ENCODE data around the gene ADAMTS17.

Gene ADAMTS17

DNA sequence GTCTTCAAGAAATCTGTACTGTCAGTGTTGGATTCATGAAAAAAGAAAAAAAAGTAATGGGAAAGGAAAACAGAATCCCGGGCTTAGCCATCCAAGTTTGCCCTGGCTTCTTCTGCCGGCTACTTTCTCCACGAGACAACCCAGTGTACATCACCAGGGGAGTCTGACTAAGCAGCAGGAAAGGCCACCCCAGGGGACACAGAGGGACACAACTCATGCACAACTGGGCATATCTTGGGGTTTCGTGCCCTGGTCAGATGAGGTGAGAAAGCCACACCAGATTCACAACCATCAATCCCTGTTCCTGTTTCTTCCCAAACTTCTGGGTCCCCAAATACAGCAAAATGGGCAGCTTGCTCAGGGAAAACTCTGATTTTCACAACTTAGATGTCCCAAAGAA lies 33.2 kb downstream of the ADAMTS17 start:
- TF ChIP-seq, protein P1, sequence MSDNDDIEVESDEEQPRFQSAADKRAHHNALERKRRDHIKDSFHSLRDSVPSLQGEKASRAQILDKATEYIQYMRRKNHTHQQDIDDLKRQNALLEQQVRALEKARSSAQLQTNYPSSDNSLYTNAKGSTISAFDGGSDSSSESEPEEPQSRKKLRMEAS (IDR thresholded peaks at IDR 0.05), result no peak
- no peak for TF ChIP-seq TAF1 (IDR thresholded peaks at IDR 0.05; ENCODE audit: low read depth)
- no peak for TF ChIP-seq NFIC (IDR thresholded peaks at IDR 0.05)
- TF ChIP-seq CREB1 (IDR thresholded peaks at IDR 0.05; ENCODE audit: low read depth), result no peak
- TF ChIP-seq EGR1 (IDR thresholded peaks at IDR 0.05), result no peak

DNA sequence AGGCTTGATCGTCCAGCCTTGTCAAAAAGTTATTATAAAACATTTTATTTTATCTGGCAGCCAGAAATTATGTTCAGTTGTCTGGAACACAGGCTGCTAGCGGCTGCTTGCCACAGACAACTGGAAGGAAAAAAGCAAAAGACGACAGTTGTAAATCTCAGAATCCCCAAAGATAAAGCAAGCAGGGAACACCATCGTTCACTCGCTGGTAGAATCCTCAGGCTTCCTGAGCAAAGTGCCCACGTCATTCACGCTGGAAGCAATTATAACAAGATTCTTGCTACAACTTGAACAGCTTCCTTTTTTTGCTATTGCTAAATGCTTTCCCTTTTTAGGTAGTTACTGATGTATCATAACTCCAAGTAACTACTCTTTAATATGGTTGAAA lies 33.6 kb downstream of the ADAMTS17 start:
- TF ChIP-seq, protein P2, sequence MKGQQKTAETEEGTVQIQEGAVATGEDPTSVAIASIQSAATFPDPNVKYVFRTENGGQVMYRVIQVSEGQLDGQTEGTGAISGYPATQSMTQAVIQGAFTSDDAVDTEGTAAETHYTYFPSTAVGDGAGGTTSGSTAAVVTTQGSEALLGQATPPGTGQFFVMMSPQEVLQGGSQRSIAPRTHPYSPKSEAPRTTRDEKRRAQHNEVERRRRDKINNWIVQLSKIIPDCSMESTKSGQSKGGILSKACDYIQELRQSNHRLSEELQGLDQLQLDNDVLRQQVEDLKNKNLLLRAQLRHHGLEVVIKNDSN (IDR thresholded peaks at IDR 0.05), result no peak
- TF ChIP-seq RAD21 (IDR thresholded peaks at IDR 0.05; ENCODE audit: low read depth), result no peak
- TF ChIP-seq EGR1 (IDR thresholded peaks at IDR 0.05), result no peak
- TF ChIP-seq CREB1 (IDR thresholded peaks at IDR 0.05; ENCODE audit: low read depth), result no peak

DNA sequence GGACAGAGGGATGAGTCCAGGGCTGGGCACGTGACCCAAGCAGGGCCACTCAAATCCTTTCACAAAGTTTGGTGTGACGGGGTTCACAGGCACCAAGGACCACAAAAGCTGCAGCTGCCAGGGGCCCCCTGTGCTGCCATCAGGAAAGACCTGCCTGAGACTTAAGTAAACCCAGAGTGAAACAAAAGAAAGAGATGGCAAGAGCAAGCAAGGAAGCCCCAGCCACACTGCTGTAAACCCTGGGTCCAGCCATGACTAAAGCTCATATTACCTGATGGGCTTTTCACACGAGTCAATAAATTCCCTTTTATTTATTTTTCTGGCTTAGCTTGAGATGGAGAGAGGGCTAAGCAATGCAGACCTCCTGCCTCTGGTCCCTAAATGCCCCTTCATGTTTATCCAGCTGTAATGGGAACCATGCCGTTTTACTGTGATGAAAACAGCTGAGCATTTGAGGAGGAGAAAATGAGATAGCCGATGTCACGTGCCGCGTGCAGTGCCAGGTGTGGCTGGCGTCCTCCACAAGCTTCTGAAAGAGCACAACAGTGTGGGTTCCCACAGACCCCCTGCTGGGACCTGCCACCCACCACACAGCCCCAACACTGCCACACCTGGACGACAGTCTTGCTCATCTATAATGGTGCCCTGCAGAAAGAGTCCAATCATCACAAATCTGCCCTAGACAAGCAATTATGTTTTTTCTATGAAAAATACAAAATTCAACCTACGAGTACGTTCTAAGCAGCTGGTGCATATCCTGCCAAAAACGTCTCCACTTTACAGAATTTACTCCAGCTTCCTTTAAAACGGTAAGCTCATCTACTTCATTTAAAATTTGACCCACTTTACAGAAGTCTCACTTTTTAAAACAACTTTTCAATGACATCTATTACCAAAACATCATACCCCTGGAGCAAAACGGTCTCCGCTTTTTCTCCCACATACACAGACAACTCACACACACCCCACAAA lies 34.2 kb downstream of the ADAMTS17 start:
- TF ChIP-seq, protein P3, sequence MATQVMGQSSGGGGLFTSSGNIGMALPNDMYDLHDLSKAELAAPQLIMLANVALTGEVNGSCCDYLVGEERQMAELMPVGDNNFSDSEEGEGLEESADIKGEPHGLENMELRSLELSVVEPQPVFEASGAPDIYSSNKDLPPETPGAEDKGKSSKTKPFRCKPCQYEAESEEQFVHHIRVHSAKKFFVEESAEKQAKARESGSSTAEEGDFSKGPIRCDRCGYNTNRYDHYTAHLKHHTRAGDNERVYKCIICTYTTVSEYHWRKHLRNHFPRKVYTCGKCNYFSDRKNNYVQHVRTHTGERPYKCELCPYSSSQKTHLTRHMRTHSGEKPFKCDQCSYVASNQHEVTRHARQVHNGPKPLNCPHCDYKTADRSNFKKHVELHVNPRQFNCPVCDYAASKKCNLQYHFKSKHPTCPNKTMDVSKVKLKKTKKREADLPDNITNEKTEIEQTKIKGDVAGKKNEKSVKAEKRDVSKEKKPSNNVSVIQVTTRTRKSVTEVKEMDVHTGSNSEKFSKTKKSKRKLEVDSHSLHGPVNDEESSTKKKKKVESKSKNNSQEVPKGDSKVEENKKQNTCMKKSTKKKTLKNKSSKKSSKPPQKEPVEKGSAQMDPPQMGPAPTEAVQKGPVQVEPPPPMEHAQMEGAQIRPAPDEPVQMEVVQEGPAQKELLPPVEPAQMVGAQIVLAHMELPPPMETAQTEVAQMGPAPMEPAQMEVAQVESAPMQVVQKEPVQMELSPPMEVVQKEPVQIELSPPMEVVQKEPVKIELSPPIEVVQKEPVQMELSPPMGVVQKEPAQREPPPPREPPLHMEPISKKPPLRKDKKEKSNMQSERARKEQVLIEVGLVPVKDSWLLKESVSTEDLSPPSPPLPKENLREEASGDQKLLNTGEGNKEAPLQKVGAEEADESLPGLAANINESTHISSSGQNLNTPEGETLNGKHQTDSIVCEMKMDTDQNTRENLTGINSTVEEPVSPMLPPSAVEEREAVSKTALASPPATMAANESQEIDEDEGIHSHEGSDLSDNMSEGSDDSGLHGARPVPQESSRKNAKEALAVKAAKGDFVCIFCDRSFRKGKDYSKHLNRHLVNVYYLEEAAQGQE (IDR thresholded peaks at IDR 0.05; ENCODE audit: low read depth), result no peak
- TF ChIP-seq RAD21 (IDR thresholded peaks at IDR 0.05; ENCODE audit: low read depth) (no peak), FOXM1 (IDR thresholded peaks at IDR 0.05; ENCODE audit: borderline replicate concordance, low read depth) (no peak), CEBPB (IDR thresholded peaks at IDR 0.05) (no peak), NFIC (IDR thresholded peaks at IDR 0.05) (no peak), TAF1 (IDR thresholded peaks at IDR 0.05; ENCODE audit: low read depth) (no peak)

DNA sequence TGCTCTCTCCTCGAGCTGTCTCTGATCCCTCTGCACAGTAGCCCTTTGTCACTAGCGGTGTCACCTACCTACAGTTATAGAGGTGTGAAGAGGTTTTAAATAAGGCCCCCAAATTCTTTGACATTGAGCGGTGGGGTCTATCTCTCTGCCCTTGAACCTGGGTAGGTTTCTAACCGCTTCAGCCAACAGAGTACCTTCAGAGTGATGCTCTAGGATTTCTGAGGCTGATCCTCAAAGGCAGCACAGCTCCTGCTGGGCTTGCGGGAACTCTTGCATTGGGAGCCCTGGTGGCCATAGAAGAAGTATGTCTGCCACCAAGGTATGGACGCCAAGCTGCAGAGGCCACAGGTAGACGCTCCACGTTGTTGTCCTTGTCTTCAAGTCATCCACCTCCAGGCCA lies 35.7 kb downstream of the ADAMTS17 start:
- TF ChIP-seq ZBTB7A (IDR thresholded peaks at IDR 0.05; ENCODE audit: low read depth) (no peak), YY1 (IDR thresholded peaks at IDR 0.05; ENCODE audit: low read depth) (no peak), EP300 (IDR thresholded peaks at IDR 0.05; ENCODE audit: borderline replicate concordance) (no peak), CREB1 (IDR thresholded peaks at IDR 0.05; ENCODE audit: low read depth) (no peak), CEBPB (IDR thresholded peaks at IDR 0.05) (no peak), RAD21 (IDR thresholded peaks at IDR 0.05; ENCODE audit: low read depth) (no peak), TCF12 (IDR thresholded peaks at IDR 0.05; ENCODE audit: low read depth) (no peak), TAF1 (IDR thresholded peaks at IDR 0.05; ENCODE audit: low read depth) (no peak), FOXM1 (IDR thresholded peaks at IDR 0.05; ENCODE audit: borderline replicate concordance, low read depth) (no peak), NFIC (IDR thresholded peaks at IDR 0.05) (no peak), EGR1 (IDR thresholded peaks at IDR 0.05) (no peak), TEAD4 (IDR thresholded peaks at IDR 0.05) (no peak)
- TF ChIP-seq, protein P2 (IDR thresholded peaks at IDR 0.05), result no peak
- TF ChIP-seq, protein P3 (IDR thresholded peaks at IDR 0.05; ENCODE audit: low read depth), result no peak
- TF ChIP-seq, protein P1 (IDR thresholded peaks at IDR 0.05), result no peak

DNA sequence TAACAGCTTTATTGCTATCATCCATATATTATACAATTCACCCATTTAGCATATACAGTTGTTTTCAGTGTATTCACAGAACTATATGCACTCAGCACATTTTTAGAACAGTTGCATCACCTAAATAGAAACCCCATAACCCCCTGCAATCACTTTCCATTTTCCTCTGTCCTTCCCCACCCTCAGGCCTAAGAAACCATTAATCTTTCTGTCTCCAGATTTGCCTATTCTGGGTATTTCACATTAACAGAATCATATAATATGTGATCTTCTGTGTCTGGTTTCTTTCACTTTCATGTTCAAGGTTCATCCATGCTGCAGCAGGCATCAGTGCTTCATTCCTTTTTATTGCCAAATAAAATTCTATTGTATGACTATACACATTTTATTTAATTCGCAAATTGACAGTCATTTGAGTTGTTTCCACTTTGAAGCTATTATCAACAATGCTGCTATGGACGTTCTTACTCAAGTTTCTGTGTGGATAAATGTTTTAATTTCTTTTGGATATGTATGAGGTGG lies 39.8 kb downstream of the ADAMTS17 start:
- no peak for TF ChIP-seq NFIC (IDR thresholded peaks at IDR 0.05)
- no peak for TF ChIP-seq TEAD4 (IDR thresholded peaks at IDR 0.05)
- no peak for TF ChIP-seq ZBTB7A (IDR thresholded peaks at IDR 0.05; ENCODE audit: low read depth)
- TF ChIP-seq EGR1 (IDR thresholded peaks at IDR 0.05), result no peak
- TF ChIP-seq, protein P3 (IDR thresholded peaks at IDR 0.05; ENCODE audit: low read depth), result no peak
- TF ChIP-seq, protein P2 (IDR thresholded peaks at IDR 0.05), result no peak
- TF ChIP-seq YY1 (IDR thresholded peaks at IDR 0.05; ENCODE audit: low read depth), result no peak
- TF ChIP-seq RAD21 (IDR thresholded peaks at IDR 0.05; ENCODE audit: low read depth), result no peak
- TF ChIP-seq TCF12 (IDR thresholded peaks at IDR 0.05; ENCODE audit: low read depth), result no peak
- no peak for TF ChIP-seq EP300 (IDR thresholded peaks at IDR 0.05; ENCODE audit: borderline replicate concordance)

Data from Ishikawa (cell line).